ENCODE measurements around the gene AGK.

AGK gene

DNA sequence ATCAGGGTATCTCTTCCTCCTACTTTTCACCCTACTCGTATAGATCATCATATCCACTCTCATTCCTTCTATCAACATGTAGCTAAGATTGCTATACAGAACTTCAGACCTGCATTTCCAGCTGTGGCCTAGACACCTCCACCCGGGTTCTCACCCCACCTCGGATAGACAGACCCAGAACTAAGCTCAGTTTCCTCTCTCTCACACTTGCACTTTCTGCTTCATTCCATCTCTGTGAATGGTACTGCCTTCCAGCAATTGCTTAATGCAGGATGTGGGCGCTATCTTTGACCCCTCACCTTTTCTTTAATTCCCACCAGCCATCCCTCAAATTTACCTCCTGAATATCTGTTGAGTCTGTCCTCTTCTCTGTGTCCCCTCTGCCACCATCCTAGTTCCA is 35.7 kb downstream of the AGK start:
- H3K9ac ChIP-seq (ENCODE audit: low read depth, low read length), result no peak overlapping the region
- peak overlapping the region; percentile 96 for H3K27ac ChIP-seq (ENCODE audit: low read depth, low read length)
- peaks cover 40% of the 10 kb centered on the region for H3K4me1 ChIP-seq (ENCODE audit: control insufficient read depth, insufficient read depth, low read length)

DNA sequence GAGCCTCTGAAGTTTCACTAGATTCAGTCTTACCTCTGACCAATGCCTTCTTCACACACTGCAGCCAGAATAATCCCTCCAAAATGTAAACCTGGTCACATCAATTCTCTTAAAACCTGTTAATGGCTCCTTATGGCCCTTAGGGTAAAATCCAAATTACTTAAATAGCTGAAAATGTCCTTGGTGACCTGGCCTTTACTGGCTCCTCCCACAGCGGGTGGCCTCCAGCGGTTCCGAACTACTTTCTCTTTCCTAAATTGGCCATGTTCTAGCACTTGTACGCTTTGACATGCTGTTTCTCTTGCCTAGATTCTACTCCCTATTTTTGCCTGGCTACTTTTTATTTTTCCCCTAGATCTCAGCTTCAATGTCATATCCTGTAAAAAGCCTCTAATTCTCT is 36.1 kb downstream of the AGK start:
- no peak overlapping the region for H3K27ac ChIP-seq (ENCODE audit: low read depth, low read length)
- 0 out of 2 replicates have a peak, but pooled peaks cover under 1% of the 10 kb centered on the region for H3K36me3 ChIP-seq (ENCODE audit: control insufficient read depth, insufficient read depth, low read length)
- peaks cover 43% of the 10 kb centered on the region for H3K4me1 ChIP-seq (ENCODE audit: control insufficient read depth, insufficient read depth, low read length)
- H3K9ac ChIP-seq (ENCODE audit: low read depth, low read length), result no peak overlapping the region
- H3K27me3 ChIP-seq (ENCODE audit: control insufficient read depth, insufficient read depth, low read length), result no peaks in the 10 kb centered on the region
- no peak overlapping the region for H3K4me3 ChIP-seq (ENCODE audit: low read depth, low read length)
- peaks cover 5% of the 10 kb centered on the region; the same call in 1 of the 2 replicates for H3K9me3 ChIP-seq (ENCODE audit: control insufficient read depth, insufficient read depth, low read length)

More for the DNA sequence above, 35.7 kb downstream of the AGK start:
- H3K9me3 ChIP-seq (ENCODE audit: control insufficient read depth, insufficient read depth, low read length), result peaks cover 5% of the 10 kb centered on the region
- no peaks in the 10 kb centered on the region for H3K27me3 ChIP-seq (ENCODE audit: control insufficient read depth, insufficient read depth, low read length)
- no peak overlapping the region for H3K4me3 ChIP-seq (ENCODE audit: low read depth, low read length)
- 0 out of 2 replicates have a peak, but pooled peaks cover 5% of the 10 kb centered on the region for H3K36me3 ChIP-seq (ENCODE audit: control insufficient read depth, insufficient read depth, low read length)

DNA sequence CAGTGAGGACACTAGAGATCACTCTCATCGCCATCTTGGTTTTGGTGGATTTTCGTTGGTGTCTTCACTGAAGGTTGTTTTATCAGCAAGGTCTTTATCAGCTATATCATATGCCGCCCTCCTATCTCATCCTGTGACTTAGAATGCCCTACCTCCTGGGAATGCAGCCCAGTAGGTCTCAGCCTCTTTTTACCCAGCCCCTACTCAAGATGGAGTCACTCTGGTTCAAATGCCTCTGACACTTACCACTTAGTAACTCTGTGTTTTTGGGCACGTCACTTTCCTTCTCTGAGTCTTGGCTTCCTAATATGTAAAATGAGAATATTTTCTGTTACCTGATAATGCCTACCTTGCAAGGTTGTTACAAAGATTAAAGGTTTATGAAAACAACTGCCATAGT is 37.7 kb downstream of the AGK start:
- Histone ChIP-seq H3K9me3 (ENCODE audit: control insufficient read depth, insufficient read depth, low read length) (no peaks in the 10 kb centered on the region), H3K4me3 (ENCODE audit: low read depth, low read length) (no peak overlapping the region), H3K4me1 (ENCODE audit: control insufficient read depth, insufficient read depth, low read length) (peaks cover 43% of the 10 kb centered on the region), H3K9ac (ENCODE audit: low read depth, low read length) (no peak overlapping the region), H3K36me3 (ENCODE audit: control insufficient read depth, insufficient read depth, low read length) (peaks cover 9% of the 10 kb centered on the region; the same call in 1 of the 2 replicates), H3K27me3 (ENCODE audit: control insufficient read depth, insufficient read depth, low read length) (no peaks in the 10 kb centered on the region), H3K27ac (ENCODE audit: low read depth, low read length) (no peak overlapping the region)

DNA sequence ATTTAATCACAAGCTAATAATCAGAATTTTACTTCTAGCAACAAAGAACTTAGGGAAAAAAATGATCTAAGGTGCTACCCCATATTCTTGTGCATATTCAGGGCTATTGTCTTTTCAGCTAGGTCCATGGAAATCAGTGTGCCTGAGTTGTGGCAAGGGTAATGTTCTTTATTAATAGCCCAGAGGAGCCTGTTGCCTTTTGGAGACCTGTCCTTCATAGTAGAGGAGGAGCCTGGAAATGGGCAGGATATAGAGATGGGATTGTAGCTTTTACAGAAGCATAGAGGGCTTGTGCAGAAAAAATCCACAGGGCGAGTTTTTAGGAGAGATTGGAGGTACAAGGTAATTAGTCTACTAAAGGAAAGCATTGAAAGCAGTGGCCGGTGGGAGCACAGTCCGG is 38.9 kb downstream of the AGK start:
- peaks cover 35% of the 10 kb centered on the region for H3K4me1 ChIP-seq (ENCODE audit: control insufficient read depth, insufficient read depth, low read length)
- no peak overlapping the region for H3K27ac ChIP-seq (ENCODE audit: low read depth, low read length)
- H3K4me3 ChIP-seq (ENCODE audit: low read depth, low read length), result no peak overlapping the region
- peaks cover 9% of the 10 kb centered on the region; the same call in 1 of the 2 replicates for H3K36me3 ChIP-seq (ENCODE audit: control insufficient read depth, insufficient read depth, low read length)
- H3K27me3 ChIP-seq (ENCODE audit: control insufficient read depth, insufficient read depth, low read length), result no peaks in the 10 kb centered on the region
- no peak overlapping the region for H3K9ac ChIP-seq (ENCODE audit: low read depth, low read length)
- no peaks in the 10 kb centered on the region for H3K9me3 ChIP-seq (ENCODE audit: control insufficient read depth, insufficient read depth, low read length)

DNA sequence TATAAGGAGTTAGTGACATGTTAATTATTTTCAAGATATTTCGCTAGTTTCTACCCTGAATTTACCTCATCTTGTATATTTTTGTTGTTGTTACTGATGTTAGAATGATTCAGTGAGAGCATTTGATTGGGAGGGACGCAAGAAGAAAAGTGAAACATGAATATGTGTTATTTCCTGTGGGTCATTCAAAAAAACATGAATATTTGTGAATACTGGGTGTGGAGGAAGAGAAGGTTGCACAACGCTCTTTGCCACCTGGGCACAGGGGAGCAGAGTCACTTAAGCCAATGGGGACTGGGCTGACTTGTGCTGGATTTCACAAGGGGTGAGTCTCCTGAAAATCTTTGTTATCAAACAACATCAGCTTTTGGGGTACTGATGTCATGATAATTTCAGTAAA is 39.5 kb downstream of the AGK start:
- no peak overlapping the region for H3K27ac ChIP-seq (ENCODE audit: low read depth, low read length)
- no peak overlapping the region for H3K9ac ChIP-seq (ENCODE audit: low read depth, low read length)
- H3K36me3 ChIP-seq (ENCODE audit: control insufficient read depth, insufficient read depth, low read length), result peaks cover 9% of the 10 kb centered on the region; the same call in 1 of the 2 replicates
- no peak overlapping the region for H3K4me3 ChIP-seq (ENCODE audit: low read depth, low read length)
- no peaks in the 10 kb centered on the region for H3K27me3 ChIP-seq (ENCODE audit: control insufficient read depth, insufficient read depth, low read length)
- H3K9me3 ChIP-seq (ENCODE audit: control insufficient read depth, insufficient read depth, low read length), result no peaks in the 10 kb centered on the region
- peaks cover 30% of the 10 kb centered on the region for H3K4me1 ChIP-seq (ENCODE audit: control insufficient read depth, insufficient read depth, low read length)

DNA sequence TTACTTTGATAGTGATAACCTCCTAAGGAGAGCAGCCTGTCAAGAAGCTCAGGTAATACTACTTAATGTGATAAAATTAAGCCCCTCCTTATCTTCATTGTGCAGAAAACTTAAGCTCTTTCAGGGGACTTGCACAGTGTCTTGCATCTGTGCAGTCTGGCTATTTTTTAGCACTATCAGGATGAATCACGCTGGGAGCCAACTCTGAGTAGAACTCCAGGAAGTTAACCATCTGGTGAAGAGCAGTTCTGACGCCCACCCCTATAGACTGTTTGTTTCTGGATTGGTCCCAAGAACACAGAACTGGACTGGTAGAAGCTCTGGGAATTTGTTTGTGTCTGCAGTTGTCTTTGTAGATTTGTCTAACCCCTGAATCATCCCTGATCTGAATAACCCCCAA is 41.9 kb downstream of the AGK start:
- 0 out of 2 replicates have a peak, but pooled peaks cover 9% of the 10 kb centered on the region for H3K4me1 ChIP-seq (ENCODE audit: control insufficient read depth, insufficient read depth, low read length)
- no peaks in the 10 kb centered on the region for H3K27me3 ChIP-seq (ENCODE audit: control insufficient read depth, insufficient read depth, low read length)
- no peak overlapping the region for H3K4me3 ChIP-seq (ENCODE audit: low read depth, low read length)
- no peaks in the 10 kb centered on the region for H3K9me3 ChIP-seq (ENCODE audit: control insufficient read depth, insufficient read depth, low read length)
- H3K27ac ChIP-seq (ENCODE audit: low read depth, low read length), result no peak overlapping the region
- peaks cover 24% of the 10 kb centered on the region; the same call in 1 of the 2 replicates for H3K36me3 ChIP-seq (ENCODE audit: control insufficient read depth, insufficient read depth, low read length)
- H3K9ac ChIP-seq (ENCODE audit: low read depth, low read length), result no peak overlapping the region

DNA sequence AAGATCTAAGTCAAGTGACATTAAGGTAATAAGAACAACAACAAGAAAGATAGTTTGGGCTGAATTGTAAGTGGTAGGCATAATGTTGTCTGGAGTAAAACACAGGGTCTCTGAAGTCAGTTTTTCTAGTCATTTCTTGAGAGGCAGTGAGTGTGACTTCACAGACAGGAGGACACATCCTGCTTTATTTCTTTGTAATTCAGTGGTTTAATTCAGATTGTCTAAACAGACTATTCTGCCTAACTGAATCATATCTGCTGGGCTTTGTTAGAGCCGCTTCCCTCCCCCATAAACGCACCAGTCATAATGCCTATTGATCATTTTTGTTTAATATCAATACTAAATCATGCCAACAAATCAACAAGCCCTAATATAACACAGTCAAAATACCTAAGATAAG is 46.8 kb downstream of the AGK start:
- Histone ChIP-seq H3K27me3 (ENCODE audit: control insufficient read depth, insufficient read depth, low read length) (no peaks in the 10 kb centered on the region), H3K27ac (ENCODE audit: low read depth, low read length) (no peak overlapping the region), H3K9ac (ENCODE audit: low read depth, low read length) (no peak overlapping the region), H3K4me1 (ENCODE audit: control insufficient read depth, insufficient read depth, low read length) (peaks cover 13% of the 10 kb centered on the region), H3K4me3 (ENCODE audit: low read depth, low read length) (no peak overlapping the region), H3K36me3 (ENCODE audit: control insufficient read depth, insufficient read depth, low read length) (peaks cover 33% of the 10 kb centered on the region), H3K9me3 (ENCODE audit: control insufficient read depth, insufficient read depth, low read length) (no peaks in the 10 kb centered on the region)

DNA sequence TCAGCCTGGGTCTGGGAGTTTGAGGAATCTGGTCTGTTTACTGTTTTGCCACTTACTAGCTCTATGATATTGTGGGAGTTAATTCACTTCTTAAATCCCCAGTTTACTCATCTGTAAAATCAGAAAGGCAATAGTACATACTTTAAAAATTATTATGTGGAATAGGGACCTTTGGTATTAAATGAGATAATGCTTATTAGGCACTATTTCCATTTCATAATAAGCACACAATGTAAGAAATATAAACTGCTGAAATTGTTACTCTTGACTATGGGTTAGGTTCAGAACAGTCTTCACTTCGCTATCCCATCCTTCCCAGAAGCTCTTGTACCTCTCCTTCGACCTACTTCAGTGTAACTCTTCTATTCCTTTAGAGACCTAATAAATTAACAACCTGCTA is 47.2 kb downstream of the AGK start:
- Histone ChIP-seq H3K4me1 (ENCODE audit: control insufficient read depth, insufficient read depth, low read length) (peaks cover 13% of the 10 kb centered on the region), H3K4me3 (ENCODE audit: low read depth, low read length) (no peak overlapping the region), H3K36me3 (ENCODE audit: control insufficient read depth, insufficient read depth, low read length) (peaks cover 29% of the 10 kb centered on the region), H3K27me3 (ENCODE audit: control insufficient read depth, insufficient read depth, low read length) (no peaks in the 10 kb centered on the region), H3K9ac (ENCODE audit: low read depth, low read length) (no peak overlapping the region), H3K27ac (ENCODE audit: low read depth, low read length) (no peak overlapping the region), H3K9me3 (ENCODE audit: control insufficient read depth, insufficient read depth, low read length) (no peaks in the 10 kb centered on the region)

DNA sequence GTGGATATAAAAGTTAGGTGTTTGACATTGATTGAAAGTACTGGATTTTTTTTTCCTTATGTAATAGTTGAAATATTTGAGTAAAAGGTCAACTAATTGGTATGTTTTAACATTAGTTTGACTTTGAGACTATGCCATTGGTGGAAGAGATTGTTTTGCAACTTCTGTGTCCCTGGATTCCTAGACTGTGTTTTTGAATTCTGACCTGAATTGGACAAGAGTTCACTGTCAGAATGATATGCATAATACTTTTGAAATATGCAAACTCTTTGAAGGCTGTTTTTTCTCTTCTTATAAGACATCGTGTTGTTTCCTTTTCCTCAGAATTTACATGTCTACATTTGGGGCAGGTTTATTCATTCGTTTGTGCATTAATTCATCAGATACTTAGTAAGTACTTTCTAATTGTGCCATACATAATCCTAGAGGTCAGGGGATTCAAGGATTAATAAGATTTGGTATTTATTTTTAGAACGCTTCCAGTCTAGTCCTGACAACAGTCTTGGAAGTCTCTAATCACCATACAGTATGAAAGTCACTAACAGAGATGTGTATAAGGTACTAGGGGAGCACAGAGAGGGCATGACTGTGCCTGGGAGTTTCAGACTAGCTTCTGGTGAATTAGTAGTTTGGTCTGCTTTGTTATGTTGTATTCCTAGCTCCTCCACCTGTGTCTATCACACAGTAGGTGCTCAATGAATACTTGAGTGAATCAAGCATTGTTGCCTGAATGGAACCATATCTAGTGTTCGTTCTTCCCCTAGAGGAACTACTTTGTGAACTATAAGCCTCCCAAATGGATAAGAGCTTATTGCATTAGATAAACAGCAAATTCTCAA is 49.2 kb downstream of the AGK start:
- Histone ChIP-seq H3K27ac (ENCODE audit: low read depth, low read length) (no peak overlapping the region), H3K4me1 (ENCODE audit: control insufficient read depth, insufficient read depth, low read length) (peaks cover 13% of the 10 kb centered on the region), H3K36me3 (ENCODE audit: control insufficient read depth, insufficient read depth, low read length) (peaks cover 24% of the 10 kb centered on the region), H3K9ac (ENCODE audit: low read depth, low read length) (no peak overlapping the region), H3K27me3 (ENCODE audit: control insufficient read depth, insufficient read depth, low read length) (no peaks in the 10 kb centered on the region), H3K9me3 (ENCODE audit: control insufficient read depth, insufficient read depth, low read length) (no peaks in the 10 kb centered on the region), H3K4me3 (ENCODE audit: low read depth, low read length) (no peak overlapping the region)

DNA sequence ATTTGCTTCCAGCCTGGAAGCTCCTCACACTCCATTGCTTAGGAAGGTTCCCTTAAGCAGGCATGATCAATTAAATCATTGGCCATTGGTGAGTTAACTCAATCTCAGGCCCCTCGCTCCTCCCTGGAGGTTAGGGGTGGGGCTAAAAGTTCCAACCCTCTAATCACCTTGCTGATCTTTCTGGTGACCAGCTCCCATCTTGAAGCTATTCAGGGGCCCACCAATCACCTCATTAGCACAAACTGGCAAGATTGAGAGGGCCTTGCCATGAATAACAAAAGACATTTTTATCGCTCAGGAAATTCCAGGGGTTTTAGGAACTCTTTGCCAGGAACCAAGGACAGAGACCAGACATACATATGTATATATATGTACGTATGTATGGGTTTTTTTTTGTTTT is 58.4 kb downstream of the AGK start:
- Histone ChIP-seq H3K27ac (ENCODE audit: low read depth, low read length) (no peak overlapping the region), H3K9ac (ENCODE audit: low read depth, low read length) (no peak overlapping the region), H3K4me3 (ENCODE audit: low read depth, low read length) (no peak overlapping the region), H3K27me3 (ENCODE audit: control insufficient read depth, insufficient read depth, low read length) (no peaks in the 10 kb centered on the region), H3K9me3 (ENCODE audit: control insufficient read depth, insufficient read depth, low read length) (no peaks in the 10 kb centered on the region), H3K36me3 (ENCODE audit: control insufficient read depth, insufficient read depth, low read length) (peaks cover 27% of the 10 kb centered on the region), H3K4me1 (ENCODE audit: control insufficient read depth, insufficient read depth, low read length) (peaks cover 5% of the 10 kb centered on the region; the same call in 1 of the 2 replicates)

DNA sequence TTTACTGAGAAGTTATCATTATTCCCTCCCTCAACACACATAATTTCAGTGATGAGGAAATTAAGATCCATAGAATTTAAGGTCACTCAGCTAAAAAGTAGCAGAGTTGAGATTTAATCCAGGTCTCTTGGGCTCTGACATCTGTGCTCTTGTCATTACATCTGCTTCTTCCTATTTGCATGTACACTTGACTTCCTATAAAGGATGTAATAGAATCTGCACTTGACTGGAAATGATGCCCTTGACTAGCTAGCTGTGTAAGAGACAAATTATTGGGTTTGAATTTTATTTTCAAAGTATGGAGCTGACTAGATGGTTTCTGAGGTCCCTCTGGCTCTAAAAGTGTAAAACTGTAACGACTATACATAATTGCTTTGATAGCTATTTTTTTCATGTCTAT is 59.5 kb downstream of the AGK start:
- H3K27me3 ChIP-seq (ENCODE audit: control insufficient read depth, insufficient read depth, low read length), result no peaks in the 10 kb centered on the region
- H3K4me3 ChIP-seq (ENCODE audit: low read depth, low read length), result no peak overlapping the region
- no peak overlapping the region for H3K9ac ChIP-seq (ENCODE audit: low read depth, low read length)
- peaks cover 29% of the 10 kb centered on the region for H3K36me3 ChIP-seq (ENCODE audit: control insufficient read depth, insufficient read depth, low read length)
- H3K4me1 ChIP-seq (ENCODE audit: control insufficient read depth, insufficient read depth, low read length), result peaks cover 5% of the 10 kb centered on the region; the same call in 1 of the 2 replicates
- H3K27ac ChIP-seq (ENCODE audit: low read depth, low read length), result no peak overlapping the region
- H3K9me3 ChIP-seq (ENCODE audit: control insufficient read depth, insufficient read depth, low read length), result no peaks in the 10 kb centered on the region

Data from HUES48 (cell line).